Limb (tissue), 2 donors: ENCODE data around the gene CACNA2D2.
A peak's percentile ranks its signal among the peaks of the same experiment; 100 is the strongest.

Experiments
- DNase-seq, 2 donors: peaks; one replicate each; pipeline ENCODE4 v3.0.0-alpha.2; 2016; ENCODE audit errors: extremely low spot score in 2 of 2

The CACNA2D2 gene

DNA sequence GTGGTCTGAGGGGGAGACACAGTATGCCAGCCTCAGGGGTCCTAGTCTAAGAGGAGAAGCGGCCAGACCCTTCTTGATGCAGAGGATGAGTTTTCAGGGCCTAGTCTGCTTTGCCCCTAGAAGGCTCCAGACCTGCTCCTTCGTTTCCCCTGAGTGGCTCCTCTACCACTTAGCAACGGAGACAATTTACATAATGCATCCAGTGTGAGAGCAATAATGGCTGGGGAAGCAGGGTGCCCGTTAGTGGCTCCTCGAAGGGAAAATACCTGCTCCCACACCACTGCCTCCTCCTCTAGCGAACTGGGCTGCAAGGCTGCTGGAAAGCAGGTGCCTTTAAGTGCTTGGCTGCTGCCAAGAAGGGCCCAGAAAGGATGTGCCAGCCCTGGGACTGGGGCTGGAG is 38.9 kb downstream of the CACNA2D2 start:
- no peak for DNase-seq

DNA sequence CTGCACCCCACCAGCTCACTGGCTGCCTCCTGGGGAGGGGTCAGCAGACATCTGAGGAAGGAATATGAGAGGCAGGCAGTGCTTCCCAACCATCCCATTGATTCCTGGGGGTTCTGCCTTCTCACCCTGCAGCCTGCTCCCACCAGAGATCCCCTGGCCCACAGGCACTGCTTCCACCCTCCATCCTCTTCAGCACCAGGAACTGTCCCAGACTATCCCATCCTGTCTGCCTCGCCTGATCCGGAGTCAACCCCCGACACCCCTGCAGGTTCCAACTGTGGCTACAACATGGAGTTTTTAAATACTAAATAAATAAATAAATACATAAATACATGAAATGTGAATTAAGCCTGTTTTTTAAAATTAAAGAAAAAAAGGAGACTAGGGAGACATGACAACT is 43.6 kb downstream of the CACNA2D2 start:
- DNase-seq: no peak

DNA sequence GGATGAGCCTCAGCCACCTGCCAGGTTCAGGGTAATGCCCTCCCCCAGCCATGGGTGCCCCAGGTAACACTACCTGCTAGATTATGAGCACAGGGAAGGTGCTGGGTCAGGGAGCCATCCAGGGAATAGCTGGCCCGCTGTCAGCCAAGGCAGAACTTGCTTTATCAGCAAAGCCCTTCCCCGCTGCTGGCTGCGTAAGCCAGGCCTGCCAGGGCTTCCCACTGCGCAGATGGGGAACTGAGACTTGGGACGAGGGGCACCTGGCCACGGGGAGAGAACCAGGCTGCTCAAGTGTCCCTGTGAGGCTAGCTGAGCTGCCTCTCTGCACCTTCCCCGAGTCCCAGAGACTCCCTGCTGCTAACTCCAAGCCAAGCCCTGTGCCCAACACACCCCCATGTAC is 45.4 kb downstream of the CACNA2D2 start:
- DNase-seq: no peak

DNA sequence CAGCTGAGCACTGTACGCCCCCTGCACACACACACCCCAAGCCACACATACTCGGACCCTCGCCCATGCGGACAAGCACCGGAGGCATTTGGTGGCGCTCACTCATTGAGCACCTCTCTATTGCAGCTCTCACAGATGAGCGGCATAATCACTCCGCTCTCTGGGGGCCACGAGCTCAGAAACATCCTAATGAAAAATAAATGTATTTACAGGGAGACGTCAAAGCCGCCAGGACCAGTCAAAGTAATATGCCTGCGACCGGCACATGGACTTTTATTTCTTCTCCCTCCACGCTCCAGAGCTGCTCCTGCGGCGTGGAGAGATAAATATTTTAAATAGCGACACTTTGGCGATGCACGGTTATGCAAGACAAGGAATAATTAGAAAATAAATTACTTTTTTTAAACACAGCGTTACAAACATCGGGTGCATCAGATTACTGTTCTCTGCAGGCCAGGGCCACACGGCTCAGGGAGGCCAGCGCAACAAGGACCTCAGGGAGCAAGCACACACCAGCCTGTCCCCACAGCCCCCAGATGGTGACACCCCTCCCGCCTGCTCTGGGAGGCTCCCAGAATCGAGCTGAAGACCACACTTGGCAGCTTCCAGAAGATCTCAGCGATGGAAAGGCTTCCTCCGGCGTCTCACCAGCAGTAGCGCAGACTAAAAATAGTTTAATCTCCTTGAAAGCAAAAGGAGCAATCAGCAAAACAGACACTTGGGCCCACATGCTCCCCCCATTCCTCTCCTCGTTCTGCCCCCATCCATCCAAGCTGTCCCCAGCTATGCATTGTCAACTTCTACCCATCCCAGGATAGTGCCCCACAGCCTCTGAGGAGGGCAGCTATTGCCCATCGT is 48.0 kb downstream of the CACNA2D2 start:
- no peak for DNase-seq

DNA sequence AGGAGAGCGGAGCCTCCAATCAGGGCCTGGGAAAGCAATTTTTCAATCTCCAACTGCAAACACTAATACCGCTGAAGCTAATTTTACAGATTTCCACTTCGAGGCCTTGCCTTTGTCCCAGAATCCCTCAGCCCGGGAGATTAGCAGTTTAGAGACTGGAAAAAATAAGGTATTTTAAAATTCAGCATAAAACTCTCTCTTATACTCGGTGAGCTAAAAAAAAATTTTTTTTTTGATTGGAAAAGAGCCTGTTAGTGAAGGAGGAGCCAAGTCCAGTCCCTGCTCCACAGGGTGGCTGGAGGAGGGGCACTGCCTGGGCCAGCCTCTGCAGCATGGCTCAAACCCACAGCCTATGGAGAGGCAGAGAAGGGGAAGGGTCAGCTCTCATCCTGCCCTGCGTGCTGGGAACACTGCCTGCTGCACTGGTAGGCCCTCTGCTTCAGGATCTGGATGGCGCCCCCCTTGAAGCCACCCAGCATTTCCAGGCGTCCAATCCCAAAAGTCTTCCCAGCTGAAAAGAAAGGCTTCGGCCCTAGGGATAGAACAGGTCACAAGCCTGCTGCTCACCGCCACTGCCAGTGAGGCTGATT is 48.9 kb downstream of the CACNA2D2 start:
- no peak for DNase-seq

DNA sequence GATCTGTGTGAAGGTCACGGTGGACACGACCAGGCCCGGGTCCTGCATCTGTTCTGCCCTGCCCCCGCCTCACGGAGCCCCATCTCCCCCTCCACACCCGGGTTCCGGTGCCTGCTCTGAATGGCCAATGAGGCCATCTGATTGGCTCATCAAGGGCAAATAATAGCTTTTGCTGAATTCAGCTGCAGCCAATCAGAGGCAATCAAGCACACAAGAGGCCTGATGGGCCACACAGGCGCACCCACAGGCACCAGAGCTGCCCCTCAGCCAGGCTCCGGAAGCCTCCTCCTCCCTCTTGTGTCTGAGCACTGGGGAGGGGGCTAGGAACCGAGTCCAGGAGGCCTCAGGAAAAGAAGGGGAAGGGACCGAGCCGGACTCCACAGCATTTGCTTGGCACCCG is 49.5 kb downstream of the CACNA2D2 start:
- no peak for DNase-seq

DNA sequence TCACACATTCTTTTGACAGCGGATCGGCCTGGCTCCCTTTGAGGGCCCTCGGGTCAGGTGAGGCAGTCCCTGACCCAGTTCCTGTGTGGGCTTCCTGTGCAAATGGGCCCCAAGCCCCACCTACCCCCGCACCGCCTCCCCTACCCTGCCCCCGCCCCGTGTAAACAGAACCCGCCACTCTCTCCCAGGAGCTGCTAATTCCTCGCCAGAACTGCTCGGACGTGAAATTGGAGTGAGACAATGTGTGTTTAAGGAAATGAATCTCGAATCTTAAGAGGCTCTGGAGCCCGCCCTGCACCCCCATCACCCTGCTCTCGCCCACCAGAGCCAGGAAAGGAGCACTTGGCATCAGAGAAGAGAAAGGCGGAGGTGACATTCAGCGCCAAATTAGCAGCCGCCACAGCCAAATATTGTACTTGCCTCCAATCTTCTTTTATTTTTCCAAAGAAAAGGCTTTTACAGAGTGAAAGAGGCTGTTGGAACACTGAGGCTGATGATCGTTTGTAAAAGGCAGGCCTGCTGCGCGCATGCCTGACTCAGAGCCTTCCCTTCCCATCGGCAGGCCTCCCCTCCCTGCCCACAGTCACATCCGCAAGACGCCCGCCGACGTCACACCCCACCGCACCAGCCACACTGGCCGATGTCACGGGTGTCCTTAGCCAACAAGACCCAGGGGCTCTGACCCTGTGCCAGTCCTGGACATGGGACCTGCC is 53.1 kb downstream of the CACNA2D2 start:
- DNase-seq: peak; percentile 23 to 64

DNA sequence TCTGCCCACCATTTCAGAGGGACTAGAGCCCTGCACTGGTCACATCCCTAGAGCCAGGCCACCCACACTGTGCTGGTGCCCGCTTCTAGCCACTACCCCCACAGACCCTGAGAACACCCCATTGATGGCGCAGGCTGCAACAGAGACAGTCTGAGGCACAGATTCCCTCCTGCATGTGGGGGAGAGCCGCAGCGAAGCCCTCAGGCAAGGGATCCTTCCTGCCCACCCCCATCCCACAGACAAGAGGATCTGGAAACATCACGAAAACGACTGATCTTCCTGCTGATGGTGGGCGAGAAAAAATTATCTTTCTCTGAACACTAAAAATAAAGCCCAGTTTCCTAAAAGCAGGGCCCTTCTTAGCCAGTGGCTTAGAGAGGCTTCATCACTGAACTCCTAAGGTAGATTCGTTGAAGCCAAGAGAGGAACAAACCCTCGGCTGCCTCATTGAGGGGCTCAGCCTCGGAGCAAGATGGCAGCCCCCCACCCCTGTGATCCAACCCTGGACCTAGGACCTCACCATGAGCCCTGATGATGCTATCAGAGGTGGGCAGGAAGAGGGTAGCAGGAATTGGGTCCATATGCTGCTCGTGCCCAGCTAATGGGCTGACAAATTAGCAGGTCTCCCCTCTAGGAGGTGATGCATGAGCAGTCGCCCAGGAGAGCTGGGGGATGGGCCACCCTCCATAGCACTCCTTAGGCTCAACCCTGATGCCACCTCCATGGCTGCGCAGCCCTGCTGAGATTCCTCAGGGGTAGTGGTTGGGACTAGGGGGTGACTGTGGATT is 54.5 kb downstream of the CACNA2D2 start:
- DNase-seq: no peak

DNA sequence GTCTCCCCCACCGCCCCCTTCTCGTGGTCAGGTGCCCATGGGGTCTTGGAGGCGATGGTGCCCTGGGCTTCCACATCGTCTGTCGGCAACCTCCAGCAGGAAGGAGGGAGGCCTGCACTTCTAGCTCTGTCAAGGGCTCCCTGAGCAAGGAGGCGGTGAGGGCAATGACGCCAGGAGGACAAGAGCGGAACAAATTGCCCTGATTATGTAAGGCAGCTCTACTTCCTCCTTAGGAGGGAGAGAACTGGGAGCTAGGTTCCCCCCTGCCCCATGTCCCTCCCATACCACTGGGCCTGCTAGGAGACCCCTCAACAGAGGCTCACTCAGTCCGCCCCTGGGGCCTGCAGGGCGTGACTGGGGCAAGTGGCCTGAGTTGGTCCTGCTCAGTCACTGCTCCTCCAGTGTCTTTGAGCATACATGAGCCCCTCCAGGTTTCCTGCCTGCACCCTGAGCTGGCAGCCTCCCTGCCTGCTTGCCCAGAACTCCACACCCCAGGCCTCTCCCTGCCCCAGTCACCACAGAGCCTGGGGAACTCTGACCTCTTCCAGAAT is 56.1 kb downstream of the CACNA2D2 start:
- no peak for DNase-seq

DNA sequence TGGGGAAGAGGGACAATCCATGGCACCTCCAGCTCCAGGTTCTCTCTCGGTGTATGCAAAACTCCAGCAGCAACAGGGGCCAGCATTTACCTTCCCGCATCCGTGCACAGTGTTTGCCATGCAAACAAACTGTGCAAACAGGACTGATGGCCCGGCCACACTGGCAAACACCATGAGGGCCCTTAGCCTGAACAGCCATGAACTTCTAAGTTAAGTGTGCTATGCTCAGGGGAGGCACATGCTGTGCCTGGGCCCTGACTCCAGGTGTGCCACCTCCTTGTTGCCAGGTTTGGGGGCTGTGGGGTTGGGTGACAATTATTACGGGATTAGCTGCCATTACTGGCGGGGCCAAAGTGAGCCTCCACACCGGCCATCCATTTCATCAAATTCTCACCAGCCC is 57.5 kb downstream of the CACNA2D2 start:
- no peak for DNase-seq

DNA sequence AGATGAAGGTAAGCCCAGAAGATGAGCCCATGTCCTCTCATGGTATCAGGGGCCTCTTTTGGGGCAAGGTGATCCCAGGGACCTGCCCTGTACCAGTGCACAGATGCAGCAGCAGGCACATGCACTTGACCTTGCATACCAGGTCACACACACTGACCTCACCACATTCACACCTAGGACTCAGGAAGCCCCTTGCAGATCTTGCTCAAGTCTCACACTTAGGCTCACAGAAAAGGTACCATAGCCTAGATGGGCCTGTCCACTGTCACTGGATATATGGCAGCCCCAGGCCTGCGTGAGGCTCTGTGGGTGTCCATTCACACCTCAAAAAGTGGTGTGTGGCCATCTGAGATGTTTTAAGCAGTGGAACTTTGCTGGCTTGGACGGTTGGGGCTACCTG is 58.7 kb downstream of the CACNA2D2 start:
- DNase-seq: no peak

DNA sequence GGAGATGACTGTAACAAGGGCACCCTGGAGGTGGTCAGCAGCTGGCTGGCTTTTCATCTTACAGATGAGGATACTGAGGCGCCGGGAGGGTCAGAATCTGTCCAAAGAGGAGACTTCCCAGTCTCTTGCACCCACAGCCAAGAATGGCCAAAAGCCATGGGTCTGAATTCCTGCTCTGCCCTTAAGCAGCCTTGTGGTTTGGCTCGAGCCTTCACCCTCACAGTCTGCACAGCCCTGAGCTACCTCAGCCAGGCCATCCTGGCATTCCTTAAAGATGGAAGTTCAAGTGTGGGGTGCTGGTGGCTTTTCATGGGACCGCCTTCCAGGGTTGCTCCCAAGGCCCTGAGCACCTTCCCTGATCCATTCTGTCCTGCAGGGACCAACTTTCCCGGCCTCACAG is 59.2 kb downstream of the CACNA2D2 start:
- no peak for DNase-seq

DNA sequence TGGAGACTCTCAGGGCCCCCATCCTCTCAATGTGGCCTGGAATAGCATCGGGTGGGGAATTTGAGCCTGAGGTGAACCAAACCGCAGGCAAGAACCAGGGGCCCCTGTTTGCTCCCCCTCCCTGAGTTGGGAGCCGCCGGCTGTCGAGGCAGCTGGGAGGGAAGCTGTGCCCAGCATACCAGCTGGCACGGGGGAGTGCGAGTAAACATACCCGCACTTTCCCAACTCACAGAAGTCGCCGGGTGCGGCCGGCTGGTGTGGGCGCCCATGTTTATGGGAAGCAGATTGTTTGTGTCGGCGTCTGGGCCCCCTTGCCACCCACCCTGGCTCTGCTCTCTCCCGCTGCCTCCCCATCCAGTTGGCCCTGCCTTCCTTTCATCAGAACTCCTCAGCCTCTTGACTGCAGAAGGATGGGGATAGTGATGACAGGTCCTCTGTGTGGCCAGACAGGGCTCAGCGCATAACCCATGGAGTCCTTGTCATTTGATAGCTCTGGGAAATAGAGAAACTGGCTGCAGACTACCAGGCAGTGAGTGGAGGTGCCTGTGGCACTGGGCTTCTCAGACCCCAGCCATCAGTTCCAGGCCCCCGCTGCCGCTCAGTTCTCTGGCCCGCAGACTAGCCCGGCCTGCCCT is 60.4 kb downstream of the CACNA2D2 start:
- peak; percentile 43 to 50 for DNase-seq

DNA sequence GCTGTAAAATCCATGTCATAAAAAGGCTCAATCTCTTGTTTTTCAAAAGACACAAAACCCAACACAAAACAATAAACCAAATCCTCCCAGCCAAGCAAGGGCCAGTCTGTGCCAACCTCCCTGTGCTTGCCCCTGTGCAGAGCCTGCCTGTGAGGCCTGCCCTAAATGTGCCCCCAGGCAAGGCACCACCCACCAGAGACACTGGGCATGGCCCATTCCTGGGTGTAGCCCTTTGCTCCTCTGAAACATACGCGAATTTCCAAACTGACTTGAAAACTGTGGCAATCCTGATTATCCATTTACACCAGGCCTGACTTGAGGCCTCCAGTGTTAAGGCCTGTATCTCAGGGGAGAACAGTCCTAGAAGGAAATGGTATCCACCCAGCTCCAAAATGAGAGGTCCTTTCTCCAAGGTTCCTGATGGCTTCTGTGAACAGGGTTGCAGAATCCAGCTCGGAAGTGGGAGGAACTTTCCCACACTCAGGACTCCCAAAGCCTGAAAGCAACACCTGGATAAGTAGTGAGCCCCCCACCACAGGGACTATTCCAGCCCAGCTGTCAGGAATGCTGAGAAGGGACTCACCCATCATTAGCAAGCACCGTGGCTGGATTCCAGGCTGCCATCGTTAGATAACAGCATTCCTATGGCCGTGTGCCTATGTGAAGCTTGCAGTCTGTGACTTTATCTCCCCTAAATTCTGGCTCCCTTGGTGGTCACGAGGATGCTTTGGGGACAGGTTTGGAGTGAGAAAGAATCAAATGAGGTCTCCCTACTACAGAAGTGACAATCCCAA is 61.8 kb downstream of the CACNA2D2 start:
- no peak for DNase-seq

DNA sequence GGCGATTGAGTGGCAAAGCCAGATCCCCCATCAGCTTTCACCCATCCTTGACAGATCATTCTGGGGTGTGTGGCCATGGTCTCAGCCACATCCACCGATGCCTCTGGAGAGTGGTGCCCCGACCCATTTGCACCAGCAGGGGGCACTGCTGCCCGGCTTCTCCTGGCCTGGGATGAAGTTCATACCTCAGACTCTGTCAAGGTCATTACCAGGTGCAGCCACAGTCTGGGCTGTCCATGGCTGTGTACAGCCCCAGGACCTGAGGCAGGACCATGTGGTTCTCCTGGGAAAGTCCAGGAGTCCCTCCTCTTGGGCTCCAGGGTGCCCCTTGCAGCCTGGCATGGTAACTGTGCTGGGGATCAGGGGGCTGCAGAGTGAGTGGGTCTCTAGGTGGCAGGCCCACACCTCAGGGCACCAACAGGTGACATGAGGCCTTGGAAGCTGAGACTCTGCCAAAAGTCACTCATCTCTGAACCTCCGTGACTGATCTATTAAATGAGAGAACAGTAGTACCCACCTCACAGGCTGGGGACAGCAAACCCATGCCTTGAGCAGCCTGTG is 67.2 kb downstream of the CACNA2D2 start:
- peak; percentile 15 to 82 for DNase-seq

DNA sequence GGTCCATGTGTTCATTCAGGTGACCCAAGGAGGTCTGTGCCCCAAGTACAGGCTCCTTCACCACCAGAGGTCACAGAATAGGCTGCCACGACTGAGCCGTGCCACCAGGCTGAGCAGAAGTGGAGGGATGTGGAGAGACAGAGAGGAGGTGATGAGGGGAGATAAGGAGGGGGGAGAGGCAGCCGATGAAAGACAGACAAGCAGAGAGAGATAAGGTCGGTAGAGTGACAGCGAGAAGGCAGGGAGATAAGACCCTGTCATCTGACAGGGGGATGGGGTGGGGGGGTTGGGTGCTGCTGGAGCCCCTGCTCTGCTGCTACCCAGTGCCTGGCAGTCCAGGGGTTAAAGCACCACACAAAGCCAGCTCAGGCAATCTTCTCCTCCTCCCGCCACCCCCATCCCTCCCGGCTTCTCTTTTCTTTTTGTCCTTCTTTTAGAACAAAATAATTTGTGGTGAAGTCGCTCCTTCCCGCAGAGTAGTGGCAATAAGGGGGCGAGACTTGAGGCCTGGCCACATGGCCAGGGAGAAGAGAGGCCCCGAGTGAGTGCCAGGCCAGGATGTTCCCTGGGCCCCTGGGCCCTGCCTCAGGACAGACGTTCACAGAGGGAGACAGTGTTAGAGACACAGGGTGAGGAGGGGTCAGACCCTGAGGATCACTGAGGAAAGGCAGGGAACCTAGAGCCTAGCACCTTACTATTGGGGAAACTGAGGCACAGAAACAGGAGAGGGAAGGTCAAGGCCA is 67.9 kb downstream of the CACNA2D2 start:
- DNase-seq: no peak

DNA sequence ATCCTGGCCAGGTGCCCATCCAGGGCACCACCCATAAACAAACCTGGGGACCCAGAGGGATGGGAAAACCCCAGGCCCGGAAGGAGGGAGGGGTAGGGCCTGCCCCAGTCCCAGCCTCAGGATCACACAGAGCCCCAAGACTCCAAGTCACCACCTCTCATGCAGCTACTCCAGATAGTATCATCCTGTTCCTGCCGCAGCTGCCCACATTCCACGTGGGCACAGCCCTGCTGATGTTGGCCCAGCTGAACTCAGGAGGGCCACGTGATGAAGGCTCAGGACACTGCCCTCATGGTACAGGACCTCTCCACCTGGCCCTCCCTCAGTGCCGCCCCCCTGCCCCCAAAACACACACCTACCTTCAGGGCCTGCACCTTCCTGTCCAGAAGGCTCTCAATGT is 69.5 kb downstream of the CACNA2D2 start:
- no peak for DNase-seq

DNA sequence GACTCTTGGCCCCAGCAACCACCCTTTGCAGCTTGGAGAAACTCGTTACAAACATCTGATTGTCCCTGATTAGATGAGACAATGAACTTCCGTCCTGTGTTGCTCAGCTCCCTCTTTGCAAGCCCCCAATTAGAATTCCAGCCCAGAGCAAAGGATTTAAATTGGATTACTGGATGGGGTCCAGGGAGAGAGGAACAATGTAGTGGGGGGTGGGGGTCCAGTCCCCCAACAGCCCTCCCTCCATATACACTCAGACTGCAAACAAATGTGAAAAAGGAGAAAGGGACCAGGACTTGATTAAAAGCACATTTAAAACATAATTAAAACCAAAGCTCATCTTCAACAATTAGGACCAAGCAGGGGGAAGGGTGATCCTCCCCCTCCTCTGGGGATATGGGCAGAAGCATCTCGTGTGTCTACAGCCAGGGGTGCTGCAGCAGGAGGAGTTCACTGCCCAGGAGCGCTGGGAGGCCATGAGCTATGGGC is 72.4 kb downstream of the CACNA2D2 start:
- peak in 1 of 2 donors; percentile 23 for DNase-seq

DNA sequence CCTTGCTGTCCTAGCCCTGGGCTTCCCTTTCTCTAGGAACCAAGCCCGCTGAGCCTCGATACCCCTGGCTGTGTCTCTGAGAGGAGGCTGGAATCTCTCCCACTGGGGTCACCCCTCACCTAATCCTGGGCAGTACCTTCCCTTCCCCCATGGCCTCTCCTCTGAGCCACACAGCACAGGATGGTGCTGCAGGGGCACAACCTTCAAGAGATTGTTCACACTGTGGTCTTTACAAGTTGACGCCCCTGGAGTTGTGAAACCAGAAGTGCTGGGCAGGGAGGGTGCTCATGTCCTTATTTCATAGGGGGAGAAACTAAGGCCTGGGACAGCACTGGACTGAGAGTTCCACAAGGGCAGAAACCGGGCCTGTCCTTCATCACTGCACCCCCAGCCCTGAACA is 73.2 kb downstream of the CACNA2D2 start:
- DNase-seq: no peak
